Mammary epithelial cell (primary cell): ENCODE data around the gene TAS2R42.

ENCODE experiments used
- CTCF ChIP-seq, 2 donors: IDR thresholded peaks in 1 of 2; conservative IDR thresholded peaks in 1 of 2; 2 replicates each; pipeline ENCODE4 v1.5.1; 2011 to 2012; ENCODE audit warnings: inconsistent platforms in 2 of 2, low read length in 2 of 2, mild to moderate bottlenecking in 2 of 2, control low read depth in 1 of 2, low read depth in 1 of 2; ENCODE audit not compliant: insufficient read depth in 1 of 2; ENCODE audit errors: extremely low read depth in 1 of 2
- EZH2 ChIP-seq: IDR thresholded peaks from 2 replicates; pipeline ENCODE4 v1.6.1; 2012; ENCODE audit warnings: low read length, inconsistent platforms, borderline replicate concordance

- TF ChIP-seq CTCF (conservative IDR thresholded peaks at IDR 0.05 in 1 of 2, IDR thresholded peaks at IDR 0.05 in 1 of 2; ENCODE audit: extremely low read depth in 1 of 2, insufficient read depth in 1 of 2, low read depth in 1 of 2, low read length in 2 of 2) (no peak), EZH2 (no peak)
Measured at GRCh38 chr12:11186837-11187236, at the start of gene TAS2R42.
